Activated CD4-positive, alpha-beta T cell treated with anti-CD3 and anti-CD28 coated beads, Interleukin-2, amount 50 U/mL, for 4 hours (primary cell): ENCODE data around the gene SGTA.
"Not testable (repeated sequence)": the region's sequence is repeated elsewhere in the genome, so short reads cannot be mapped to it uniquely, and the experiment has no call there.

Experiments used
- DNase-seq, 2 experiments: peaks; one replicate each; pipeline ENCODE4 v3.0.0-alpha.2; 2020

Gene SGTA

GRCh38 chr19:2792666-2793065, 9.6 kb upstream of the SGTA start:
- DNase-seq: not testable (repeated sequence)

GRCh38 chr19:2791876-2792275, 8.8 kb upstream of the SGTA start:
- DNase-seq: no peak

- DNase-seq: no peak
Observed at GRCh38 chr19:2791440-2791839, 8.4 kb upstream of the SGTA start.

DNA sequence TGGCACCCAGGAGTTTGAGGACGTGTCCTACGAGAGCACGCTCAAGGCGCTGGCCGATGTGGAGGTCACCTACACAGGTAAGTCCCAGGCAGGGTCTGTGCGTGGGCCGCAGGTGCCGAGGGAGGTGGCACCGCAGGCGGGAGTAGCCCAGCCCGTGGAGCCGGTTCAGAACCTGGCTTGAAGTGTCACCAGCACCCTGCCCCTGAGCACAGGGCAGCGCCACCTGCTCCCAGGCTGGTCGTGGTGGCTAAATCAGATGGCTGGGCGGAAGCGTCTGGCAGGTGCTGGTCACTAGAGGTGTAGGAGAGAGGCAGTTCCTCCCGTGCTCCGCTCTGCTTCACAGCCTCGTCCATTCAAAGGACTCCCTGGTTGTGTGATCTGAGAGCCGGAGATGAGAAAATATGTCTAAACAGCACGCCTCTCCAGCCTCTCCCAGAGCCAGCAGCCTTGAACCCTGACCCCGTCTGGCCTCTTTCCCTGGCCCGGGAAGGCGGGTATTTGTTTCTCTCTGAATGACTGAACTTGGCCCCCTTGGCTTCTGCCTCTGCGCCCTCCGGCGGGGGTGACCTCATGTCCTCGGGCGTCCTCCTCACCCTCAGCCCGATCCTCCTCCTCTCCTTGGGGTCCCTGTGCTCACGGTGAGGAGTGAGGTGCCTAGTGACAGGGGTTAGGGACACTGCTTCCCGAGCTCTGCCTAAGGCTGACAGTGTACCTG, 7.6 kb upstream of the SGTA start:
- DNase-seq: no peak

DNA sequence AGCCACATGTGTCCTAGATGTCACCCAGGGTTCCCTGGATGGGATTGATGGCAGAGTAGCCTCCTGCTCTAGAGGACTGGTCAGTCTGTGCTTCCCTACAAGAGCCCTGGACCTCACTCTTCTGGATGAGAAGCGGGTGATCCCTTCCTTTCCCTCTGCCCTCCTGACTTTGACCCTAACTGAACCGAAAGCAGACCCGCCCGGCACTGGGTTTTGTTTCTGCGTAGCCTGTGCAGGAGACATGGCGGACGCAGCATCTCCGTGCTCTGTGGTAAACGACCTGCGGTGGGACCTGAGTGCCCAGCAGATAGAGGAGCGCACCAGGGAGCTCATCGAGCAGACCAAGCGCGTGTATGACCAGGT, 7.1 kb upstream of the SGTA start:
- no peak for DNase-seq

DNA sequence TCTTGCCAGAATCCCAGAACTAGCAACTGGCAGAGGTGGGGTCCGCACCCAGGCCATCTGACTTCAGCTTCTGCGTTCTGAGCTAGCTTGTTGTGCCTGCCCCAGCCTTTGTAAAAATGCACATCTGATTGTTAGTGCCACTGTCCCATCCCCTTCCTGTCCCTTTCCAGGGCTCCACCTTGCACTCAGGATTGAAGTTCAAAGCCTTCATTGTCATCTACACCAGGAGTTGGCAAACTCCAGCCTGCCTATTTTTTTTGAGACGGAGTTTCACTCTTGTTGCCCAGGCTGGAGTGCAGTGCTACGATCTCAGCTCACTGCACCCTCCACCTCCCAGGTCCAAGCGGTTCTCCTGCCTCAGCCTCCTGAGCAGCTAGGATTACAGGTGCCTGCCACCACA, 5.2 kb upstream of the SGTA start:
- DNase-seq: no peak

GRCh38 chr19:2787115-2787514, 4.0 kb upstream of the SGTA start:
- DNase-seq: no peak

DNA sequence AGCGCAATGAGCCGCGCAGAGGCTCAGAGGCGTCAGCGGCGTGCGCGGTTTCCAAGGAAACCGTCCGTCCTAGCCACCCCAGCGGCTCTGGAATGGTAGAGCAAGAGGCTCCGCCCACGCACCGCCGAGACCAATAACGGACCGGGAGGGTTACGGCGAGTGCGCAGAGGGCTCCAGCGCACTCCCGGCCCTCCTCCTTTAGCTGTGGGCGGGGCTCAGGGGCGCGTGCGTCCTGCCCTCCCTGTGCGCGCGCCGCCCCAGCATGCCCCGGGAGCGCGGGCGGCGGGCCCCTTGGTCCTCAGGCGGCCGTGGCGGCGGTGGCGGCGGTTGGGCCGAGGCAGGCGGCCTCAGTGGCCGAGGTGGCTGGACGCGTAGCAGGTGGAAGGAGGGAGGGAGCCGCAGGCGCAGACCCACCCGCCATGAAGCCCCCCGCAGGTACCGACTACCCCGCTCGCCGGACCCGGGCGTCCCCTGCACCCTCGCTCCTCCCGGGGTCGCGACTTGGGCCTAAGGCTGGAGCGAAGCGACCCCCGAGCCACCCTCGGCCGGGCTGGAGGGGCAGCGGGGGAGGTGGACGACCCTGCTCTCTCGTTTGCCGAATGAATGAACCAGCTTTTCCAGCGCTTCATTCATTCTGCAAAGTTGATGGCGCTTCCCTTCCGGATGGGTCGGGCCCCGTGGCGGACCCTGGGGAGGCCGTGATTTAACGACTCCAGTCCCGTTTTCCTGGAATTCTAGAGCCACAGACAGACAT, 2.3 kb upstream of the SGTA start, which contains the start of gene THOP1:
TSS of gene THOP1 (plus strand) at position 260 of the 754 bp plus-strand sequence. CDS start at position 420, 160 bp downstream.
- peak; percentile 99 for DNase-seq

GRCh38 chr19:2783781-2784145, 690 bp upstream of the SGTA start:
- no peak for DNase-seq

DNA sequence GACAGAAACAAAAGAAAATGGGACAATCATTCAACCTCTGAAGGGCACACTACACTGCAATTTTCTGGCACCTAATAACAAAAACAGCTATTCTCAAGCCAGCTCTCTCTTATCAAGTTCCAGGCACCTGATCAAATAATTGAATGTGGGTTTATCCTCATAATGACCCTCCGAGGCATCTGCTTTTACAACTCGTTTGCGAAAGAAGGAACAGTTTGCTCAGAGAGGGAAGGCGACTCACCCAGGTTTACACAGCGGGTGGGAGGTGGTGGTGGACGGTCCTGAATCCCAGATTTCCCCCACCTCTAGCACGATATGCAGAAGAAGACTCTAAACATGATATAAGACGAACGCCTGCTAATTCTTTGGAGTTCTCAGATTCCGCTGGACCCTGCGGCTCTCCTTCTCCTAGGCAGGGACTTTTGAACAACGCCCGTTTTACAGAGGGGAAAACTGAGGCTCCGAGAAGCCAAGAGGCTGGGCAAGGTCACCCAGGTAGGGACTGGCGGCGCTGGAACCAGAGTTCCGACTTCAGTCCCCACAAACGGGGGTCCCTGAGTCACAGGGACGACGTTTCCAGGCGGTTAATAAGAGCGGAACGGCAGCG, 641 bp downstream of the SGTA start:
- peak in 1 of 2 experiments; percentile 21 for DNase-seq

- DNase-seq: no peak
Observed at GRCh38 chr19:2780284-2780683, 2.8 kb downstream of the SGTA start.

- no peak for DNase-seq
Observed at GRCh38 chr19:2779121-2779740, 3.8 kb downstream of the SGTA start.

GRCh38 chr19:2777952-2778683, 5.0 kb downstream of the SGTA start:
- DNase-seq: no peak

DNA sequence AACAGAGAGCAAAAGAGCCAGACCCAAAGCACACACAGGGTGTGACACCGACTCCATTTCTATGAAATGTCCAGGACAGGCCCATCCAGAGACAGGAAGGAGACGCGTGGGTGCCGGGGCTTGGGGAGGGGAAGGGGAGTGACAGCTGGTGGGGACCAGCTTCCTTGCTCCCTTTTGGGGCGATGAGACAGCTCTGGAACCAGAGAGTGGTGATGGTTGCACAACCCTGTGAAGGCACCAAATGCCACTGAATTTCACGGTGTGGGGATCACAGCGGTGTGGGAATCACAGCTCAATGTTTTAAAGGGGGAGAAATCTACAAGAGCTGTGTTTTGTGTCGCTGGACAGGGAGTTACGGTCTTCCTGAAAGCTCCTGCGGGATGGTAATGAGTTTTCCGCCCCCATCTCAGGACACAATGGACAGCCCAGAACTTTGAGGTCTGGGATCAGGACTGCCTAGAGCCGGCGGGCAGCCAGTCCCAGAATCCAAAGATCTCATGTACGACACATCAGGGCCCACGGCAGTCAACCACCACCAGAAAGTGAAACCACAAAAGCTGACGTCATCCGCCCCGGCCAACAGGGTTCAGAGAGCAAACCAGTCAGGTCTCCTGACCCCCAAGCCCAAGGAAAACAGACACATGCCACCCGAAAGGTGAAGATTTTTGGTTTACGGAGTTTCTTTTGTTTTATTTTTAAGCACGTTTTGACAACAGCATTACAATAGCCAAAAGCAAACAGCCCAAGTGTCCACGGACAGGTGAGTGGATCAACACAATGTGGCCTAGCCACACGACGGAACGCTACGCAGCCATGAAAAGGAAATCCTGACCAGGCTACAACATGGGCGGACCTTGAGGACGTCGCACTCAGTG, 7.3 kb downstream of the SGTA start:
- peak; percentile 69 to 72 for DNase-seq

DNA sequence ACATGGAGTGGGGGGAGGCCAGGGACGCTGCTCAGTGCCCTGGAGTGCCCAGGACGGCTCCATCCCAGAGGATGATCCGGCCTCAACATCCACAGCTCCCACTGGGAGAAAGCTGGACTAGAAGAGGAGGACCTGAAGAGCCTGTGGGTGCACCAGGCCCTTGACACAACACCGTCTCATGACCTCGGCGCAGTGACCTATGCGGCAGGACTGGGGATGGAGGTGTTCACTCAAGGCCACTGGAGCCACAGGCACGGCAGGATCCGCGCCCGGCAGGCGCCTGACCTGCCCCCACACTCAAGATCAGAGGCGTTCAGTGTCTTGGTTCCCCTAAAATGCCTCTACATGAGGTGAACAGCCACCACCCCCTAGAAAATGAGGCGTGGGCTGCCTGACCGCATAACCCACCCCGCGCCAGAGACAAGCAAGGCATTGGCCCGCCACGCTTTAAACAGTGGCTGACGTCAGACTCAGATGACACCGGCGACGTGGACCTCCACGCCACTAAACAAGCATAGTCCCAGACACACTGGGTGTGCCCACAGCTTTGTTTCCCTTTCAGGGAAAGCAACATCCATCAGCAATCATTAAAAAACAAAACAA, 8.0 kb downstream of the SGTA start:
- DNase-seq: no peak

GRCh38 chr19:2774083-2774679, 8.9 kb downstream of the SGTA start:
- DNase-seq: no peak

- DNase-seq: no peak
Observed at GRCh38 chr19:2771786-2772674, 11.0 kb downstream of the SGTA start.

- DNase-seq: no peak
Observed at GRCh38 chr19:2770055-2771013, 12.7 kb downstream of the SGTA start.

DNA sequence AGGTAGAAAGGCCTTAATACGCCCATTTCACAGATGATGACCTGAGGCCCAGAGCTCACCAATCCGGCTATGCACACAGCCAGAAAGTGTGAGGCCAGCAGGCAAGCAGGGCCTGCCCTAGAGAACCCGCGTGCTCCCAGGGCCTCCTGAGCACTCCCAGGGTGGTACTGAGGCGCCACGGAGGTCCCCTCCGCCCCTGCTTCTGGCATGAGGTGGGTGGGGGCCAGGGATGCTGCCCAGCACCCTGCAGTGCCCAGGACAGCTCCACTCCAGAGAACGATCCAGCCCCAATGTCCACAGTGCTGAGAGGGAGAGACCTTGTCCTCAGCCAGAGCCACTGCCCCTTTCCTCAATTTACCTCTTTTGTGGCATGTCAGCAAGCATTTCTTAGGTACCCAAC, 13.9 kb downstream of the SGTA start:
- DNase-seq: no peak
